NOMO-1 treated with DMSO at 0.1 percent for 48 hours (cell line): ENCODE measurements around the gene URI1.

Experiments
- DNase-seq: peaks from one replicate; lab custom pipeline; 2025; ENCODE audit not compliant: unreplicated experiment; lab: John Stamatoyannopoulos, UW

The URI1 gene

DNA sequence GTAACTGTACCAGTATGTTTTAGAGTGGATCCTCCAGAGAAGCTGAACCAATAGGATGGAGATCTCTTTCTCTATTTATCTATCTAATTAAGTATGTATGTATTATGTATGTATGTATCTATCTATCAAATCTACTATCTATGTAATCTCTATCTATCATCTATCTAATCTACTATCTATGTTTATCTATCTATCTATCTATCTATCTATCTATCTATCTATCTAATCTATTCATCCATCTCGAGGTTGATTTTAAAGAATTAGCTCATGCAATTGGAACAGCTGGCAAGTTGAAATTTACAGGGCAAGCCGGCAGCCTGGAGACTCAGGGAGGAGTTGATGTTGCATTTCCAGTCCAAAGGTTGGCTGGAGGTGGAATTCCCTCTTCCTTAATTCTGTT lies 112.2 kb downstream of the URI1 start:
- no peak for DNase-seq

DNA sequence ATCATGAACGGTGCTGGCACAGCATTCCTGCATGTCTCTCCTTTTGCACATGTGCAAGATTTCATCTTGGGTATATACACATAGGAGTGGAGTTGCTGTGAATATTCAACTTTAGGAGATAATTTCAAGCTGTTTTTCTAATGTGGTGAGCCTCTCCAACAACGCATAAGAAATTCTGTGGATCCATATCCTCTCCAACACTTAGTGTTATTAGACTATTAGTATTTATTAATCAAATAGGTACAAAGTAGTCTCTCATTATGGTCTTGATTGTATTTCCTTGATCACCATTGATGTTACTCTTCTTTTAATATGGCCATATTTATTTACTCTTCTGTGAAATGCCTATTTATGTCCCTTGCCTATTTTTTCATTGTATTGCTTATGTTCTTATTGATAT lies 114.5 kb downstream of the URI1 start:
- no peak for DNase-seq

DNA sequence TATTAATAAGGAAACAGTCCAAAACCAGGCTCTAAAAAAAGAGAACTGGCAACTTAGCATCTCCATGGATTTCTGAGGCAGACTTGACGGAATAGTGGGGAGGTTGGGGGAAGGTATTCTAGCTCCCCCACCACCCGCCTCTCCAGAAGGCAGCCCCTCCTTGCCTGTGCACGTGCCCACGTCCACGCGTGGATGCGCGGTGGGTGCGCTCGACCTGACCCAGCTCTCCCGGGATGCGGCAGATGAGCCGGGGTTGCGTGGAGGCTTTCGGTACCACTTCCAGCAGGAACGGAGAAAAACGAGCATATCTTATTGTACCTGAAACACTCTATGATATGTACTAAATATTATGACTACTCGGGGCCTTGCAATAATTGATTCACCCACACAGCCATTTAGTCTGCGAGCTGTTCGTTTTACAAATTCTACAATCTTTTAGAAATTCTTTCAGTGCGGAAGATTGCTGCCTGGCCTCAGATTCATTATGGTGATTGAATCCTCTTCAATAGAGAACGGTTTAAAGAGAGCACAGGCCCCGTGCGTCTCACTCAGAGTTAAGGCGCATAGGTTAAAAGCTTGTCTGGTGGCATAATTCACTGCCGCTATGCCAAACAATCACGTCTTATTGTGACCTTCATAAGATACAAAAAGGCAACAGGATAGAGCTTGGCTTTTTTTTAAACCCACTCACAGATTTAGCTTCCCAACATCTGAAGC lies 117.9 kb downstream of the URI1 start:
- no peak for DNase-seq

DNA sequence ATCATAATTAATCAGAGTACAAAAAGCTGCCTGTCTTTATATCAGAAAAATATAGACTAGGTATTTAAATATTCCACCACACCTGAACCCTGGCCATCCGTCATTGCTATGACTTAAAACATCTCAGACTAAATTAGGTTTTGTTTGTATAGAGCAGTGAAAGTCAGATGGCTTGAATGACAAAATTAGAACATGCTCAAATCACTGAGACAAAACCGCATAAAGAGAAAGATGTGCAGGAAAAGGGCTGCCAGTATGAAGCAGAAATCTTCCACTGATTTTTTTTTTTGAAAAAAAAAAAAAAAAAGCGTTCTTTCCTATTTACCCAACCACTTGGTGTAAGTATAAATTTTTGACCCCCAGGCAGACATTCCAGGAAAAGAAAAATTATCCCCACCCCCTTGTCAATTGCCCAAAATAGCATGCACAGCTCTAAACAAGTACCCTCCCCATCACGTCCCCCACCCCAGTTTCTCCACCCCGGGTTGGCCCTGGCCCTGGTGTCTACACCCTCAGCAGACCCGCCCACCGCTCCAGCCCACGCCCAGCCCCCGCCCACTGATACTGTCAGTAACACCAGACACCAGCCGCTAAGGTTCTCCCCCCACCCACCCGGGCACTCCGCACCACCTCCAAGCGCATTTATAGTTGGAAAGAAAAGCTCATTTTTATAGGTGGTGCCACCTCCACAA lies 118.6 kb downstream of the URI1 start:
- no peak for DNase-seq

DNA sequence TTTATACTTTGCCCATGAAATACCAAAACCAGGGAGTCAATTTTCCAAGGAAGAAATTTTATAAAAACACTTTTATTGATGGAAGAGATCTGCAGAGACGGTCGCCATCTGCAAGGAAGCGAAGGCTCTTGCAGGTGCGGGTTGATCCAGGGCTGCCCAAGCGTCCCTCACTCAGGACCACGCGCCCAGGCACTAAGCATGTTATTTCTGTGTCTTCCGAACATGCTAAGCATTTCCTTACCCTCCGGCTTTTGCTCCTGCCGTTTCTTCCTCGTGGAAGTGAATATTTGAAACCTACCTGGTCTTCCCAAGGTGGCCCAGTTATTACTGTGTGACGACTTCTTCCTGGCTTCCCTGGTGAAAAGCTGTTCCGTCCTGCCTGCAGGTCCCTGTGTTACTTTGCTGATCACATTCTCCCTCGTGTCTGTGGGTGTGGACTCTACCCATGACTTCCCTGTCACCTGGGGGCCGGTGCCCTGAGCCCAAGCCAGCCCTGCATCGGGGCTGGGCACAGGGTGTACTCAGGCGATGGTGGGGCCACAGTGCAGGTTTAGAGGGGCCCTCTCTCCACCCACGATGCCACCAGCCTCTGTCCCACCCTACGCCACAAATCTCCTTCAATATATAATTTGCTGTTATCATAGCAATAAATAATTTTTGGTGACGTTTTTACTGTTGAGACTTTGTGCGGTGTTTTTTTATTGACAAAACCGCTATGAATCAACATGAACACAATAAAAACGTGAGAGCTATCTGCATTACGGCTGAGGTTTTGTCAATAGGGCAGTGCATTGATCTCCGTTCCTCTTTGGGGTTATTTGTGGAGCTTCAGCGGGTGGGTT lies 119.4 kb downstream of the URI1 start:
- DNase-seq = no peak

DNA sequence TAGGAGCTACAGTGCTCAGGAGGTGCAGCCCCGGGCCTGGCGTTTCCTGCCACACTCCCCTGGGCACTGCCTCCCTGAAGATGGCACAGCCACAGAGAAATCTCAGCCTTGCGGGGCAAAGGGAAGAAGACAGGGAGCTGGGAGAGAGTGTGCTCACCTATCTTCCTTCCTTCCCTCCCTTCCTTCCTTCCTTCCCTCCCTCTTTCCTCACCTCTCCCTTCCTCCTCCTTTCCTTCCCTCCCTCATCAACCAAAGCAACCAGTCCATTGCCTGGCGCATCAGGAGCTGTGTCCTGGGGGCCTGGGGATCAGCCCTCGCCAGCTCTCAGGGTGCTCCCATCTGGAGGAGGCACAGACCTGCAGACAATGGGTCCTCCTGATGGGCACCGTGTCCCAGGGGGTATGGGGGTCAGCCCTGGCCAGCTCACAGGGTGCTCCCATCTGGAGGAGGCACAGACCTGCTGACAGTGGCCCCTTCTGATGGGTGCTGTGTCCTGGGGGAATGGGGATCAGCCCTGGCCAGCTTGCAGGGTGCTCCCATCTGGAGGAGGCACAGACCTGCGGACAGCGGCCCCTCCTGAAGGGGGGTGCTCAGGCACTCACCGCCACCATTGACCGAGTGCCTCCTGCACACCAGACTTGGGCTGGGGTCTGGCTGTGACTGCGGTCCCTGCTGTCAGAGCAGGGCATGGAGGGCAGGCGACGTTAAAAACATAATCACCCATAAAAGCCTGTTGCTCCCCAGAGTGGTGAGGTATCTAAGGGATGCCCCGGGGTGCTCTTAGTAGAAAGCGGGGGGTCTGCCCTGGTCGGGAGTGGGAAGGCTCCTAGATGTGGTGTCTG lies 120.2 kb downstream of the URI1 start:
- no peak for DNase-seq

DNA sequence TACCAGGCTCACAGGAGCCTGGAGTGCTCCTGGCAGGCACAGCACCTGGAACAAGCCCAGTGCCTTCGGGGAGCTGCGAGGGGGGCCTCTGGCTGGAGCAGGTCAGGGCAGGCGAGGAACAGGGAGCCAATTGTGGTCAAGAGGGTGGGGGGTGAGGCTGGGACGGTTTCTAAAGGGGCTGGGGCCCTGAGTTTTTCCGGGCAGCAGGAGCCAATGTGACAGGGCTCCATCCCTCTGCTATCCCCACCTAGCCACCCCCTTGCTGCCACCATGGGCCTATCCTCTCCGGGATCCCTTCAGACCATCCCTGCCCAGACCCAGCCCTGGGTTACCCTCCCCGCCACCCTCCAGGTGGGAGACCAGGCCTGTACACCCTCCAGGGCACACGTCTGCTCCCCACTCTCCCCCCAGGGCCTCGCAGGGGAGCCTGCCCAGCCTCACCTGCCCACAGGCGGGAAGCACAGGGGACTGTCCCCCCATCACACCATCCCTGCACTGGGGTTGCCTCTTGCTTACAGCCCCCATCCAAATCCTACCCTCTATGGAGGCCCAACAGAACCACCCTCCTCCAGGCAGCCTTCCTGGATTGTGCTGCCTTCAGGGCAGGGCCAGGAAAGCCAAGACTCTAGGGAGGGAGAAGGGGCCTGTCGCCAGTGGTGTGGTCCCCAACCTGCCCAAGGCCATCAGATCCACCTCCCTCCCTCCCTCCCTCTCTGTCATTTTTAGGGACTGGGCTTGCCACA lies 121.0 kb downstream of the URI1 start:
- DNase-seq = no peak

DNA sequence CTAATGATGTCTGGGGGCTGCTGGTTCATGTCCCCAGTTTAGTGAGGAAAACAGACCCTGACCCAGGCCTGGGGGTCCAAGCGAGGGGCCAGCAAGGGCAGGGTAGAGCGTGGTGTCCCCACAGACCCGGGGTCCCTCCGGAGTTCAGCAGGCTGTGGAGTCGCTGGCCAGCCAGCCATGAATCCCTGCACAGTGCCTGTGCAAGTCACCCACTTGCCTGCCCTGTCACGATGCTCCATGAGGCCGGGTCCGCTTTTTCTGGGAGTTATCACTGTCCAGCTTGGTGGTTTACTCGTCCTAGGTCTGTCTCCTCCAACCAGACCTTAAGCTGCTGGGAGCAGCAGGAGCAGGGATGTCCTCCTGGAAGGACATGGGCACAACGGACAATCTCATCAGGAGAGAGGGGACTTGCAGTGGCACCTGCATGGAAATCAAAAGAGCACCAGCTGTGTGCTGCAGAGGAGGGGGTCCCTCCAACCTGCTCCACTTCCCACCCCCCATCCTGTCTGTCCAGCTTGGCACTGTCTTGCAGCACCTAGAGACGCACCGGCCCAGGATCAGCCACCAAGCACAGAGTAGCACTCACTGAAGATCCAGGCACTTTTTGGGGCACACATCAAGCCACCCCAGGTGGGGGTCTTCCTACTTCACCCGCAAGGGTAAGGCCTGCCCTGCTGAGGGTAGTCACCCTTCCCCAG lies 121.8 kb downstream of the URI1 start:
- DNase-seq = no peak

DNA sequence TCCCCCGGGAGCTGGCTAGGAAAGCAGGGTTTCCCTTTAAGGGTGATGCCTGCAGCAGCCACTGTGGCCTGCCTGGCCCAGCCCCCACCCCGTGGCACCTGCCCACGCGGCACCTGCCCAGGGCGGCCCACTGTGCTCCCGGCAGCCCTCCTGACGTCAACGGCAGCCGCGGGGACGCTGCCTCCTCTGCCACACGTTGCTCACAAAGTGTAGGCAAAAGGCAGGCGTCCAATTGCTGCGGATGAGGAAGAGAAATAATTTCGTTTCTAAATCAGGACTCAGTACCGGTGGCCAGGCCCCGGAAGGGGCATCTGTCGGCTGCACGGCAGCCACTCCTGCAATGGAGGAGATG lies 122.3 kb downstream of the URI1 start:
- DNase-seq = no peak

DNA sequence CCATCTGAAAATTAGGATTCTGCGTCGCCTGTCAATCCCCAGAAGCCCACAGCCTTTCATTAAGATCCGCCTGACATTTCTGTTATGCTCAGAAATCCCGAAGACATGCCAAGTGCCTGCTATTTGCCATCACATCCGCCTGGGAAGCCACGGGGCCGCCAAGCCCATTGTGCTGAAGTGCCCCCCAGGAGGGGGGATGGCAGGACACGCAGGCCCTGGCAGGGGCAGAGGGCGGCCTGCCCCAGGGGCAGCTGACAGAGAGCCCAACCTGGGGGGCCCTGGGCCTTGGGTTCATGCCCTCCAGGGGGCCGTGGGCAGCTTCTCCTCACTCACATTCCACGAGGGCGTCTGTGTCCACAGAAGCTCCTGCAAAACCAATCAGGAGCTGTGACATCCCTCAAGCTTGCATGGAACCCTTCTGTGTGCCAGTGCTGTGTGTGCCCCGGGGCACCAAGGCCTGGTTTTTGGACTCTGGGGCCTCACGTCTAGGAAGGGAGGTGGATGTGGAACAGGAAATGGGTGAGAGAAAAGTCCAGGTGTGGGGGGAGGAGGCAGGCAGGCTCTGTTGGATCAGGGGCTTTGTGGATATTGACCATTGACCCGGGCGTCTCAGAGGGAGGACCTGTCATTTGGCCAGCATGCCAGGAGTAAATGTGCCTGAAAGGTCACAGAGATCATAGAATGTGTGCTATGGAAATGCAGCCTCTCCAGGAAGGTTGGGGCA lies 122.9 kb downstream of the URI1 start:
- no peak for DNase-seq

DNA sequence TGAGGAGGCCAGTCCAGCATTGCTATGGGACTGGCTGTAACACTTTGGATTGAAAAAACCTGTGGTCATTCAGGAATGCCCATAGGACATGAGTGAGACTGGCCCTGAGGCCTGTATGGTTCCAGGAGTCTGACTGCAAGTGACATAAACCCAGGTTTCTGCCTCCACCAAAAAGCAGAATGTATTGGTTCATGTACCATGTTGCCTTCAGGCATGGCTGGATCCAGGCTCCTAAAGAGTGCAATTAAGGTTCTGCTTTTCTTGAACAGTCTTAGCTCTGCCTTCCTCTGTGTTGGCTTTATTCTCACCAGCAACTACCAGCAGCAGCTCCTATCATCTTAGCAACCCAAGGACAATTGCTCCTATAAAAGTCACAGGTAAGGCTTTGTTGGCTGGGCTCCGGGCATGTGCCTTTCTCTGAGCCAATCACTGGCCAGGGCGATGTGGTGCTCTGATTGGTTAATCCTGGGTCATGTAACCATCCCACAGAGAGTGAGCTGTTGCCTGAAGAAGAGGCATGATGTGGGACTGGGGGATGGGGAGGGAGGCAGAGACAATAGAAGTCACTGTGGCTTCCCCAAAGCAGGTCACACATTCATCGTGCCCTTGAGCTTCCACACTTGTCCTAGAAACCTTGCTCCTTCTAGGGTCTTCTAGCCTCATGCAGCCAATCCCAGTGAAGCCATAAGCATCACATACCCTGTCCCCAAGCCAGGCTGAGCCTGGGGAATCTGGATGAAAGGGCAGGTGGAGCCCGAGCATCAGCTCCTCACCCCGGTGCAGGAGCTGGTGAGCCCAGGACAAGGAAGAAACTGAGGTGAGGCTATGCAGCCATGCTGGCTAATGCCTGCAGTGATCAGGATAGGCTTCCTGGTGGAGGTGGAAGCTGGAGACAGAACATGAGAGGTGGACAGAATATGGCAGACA lies 123.9 kb downstream of the URI1 start:
- DNase-seq = no peak
